ENCODE results near the gene TULP1.

Gene TULP1

DNA sequence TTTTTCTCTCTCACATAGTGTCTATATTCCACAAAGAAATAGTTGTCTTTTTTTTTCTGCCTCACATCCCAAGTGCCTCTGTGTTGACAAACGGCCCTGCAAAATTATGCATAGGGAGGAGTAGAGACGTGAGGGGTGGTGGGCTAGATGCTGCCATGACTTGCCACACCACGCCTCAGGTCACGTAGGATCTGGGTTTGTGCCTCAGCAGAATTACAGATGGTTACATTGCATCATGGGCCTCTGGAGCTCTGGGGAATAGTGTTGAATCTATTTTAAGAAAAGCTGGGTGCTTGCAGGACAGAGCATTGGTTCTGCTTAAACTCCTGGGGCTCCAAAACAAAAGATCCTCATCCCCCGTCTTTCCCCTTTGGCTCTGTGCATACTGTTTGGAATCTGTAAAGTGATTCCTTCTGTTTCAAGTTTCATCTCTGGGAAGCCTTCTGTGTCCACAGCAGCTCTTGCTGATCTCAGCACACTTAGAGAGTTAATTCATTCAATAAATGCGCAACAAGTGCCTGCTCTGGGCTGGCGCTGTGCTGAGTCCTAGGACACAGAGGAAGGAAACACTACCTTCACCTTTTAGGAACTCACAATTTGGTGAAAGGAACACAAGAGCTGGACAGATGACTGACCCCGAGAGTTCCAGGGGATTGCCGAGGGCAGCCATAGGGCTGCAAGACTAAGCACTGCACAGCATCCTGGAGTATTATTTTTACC lies 58.1 kb downstream of the TULP1 start:
- DNase-seq, result no peak

DNA sequence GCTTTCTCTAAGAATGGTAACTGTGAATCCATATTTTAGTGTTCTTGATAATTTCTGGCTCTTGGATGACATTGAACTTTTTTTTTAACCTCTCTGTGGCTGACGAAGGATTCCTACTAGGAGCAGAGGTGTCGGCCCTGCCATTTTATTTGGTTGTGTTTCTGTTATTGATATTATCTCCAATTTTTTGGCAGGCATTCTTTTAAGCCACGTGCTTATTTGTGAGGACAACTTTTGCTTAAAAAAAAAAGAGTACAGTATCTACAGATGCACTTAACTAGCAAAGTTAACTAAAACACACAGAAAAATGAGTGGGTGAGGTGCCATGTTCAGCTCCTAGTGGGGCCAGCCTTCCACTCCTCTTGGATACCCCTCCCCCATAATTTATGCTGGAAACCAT lies 59.5 kb downstream of the TULP1 start:
- no peak for DNase-seq

DNA sequence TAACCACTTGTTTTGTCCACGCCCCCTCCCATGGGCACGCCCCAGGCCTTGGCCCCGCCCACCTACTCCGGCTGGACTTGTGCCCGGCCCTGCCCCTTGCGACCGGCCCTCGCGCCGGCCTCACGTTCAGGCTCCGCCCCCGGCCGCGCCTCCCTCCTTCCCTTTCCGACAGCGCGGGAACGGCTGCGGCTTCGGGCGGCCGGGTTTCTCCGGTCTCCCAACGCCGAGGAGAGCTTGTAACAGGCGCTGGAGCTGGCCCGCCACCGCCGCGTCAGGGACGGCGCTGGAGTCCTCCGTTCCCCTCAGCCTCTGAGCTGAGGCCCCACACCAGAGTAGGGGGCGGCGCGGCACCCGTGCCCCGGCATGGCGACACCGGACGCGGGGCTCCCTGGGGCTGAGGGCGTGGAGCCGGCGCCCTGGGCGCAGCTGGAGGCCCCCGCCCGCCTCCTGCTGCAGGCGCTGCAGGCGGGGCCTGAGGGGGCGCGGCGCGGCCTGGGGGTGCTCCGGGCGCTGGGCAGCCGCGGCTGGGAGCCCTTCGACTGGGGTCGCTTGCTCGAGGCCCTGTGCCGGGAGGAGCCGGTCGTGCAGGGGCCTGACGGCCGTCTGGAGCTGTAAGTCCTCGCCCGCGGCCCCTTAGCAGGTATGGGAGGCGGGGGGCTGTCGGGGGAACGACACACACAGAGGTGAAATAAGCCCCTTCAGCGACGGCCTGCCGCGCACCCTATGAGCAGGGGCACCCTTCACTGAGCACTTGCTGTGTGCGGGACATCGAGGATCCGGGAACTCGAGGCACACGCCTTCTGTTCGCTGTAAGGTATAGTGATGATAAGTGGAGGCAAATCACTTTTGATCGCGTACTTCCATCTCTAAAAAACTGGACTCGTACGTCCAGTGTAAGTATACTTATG lies 60.3 kb downstream of the TULP1 start, which contains the start of gene FANCE:
Gene FANCE, plus strand, starts transcription at position 156 of the 908 bp plus-strand sequence. Its CDS starts 208 bp downstream, at position 364.
- DNase-seq, result peak; percentile 82 to 98

DNA sequence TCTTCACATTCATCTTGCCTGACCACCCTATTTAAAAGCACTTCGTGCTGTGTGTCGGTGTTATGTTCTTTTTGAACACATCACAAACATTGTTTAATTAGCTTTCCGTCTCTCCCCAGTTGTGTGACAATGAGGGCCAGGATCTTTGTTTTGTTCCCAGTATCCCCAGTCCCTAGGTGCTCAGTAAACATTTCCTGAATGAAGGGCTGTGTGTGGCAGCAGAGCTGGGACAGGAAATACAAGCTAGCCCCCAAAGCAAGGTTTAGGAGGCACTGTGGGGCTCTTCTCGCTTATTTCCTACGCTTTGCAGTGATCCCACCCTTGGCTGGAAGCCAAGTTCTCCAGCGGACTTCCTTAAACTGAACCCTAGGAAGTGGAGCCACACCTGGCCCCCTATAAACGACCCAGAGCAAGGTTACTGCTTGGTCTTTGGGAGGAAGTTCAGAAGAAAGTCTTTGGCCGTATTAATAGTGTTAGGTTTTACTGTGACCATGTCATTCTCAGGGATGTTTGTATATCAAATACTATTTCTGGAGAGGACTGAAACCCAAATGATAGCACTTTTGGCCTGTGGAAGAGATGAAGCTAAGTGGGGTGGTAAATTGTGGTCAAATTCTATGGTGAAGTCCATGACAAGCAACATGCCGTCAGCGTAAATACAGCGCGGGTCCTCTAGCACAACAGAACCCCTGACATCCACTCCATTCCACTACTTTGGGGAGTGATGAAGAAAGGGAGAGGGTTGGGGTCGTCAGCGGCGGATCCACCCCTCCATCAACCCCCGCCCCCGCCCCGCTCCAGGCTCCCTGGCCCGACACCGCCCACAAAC lies 61.1 kb downstream of the TULP1 start:
- DNase-seq, result no peak

DNA sequence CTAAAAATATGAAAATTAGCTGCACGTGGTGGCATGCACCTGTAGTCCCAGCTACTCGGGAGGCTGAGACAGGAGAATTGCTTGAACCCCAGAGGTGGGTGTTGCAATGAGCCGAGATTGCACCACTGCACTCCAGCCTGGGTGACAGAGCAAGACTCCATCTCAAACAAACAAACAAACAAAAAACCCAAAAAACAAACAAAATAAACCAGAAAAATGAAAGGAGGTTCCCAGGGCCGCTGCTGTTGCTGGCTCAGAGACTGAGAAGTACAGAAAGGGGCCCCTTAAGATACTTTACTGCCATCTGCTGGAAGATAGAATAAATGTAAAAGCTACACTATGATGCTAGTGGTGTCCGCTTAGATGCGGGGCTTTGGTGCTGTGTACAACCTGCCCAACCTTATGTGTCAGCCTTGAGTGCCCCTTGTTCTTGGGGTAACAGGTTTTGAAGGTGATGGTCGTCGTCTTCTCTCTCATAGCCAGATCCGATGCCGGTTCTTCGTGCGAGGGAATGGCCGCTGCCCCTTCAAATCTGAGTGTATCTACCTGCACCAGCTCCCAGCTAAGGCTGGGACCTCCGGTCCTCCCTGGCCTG lies 63.3 kb downstream of the TULP1 start:
- peak; percentile 58 to 89 for DNase-seq

DNA sequence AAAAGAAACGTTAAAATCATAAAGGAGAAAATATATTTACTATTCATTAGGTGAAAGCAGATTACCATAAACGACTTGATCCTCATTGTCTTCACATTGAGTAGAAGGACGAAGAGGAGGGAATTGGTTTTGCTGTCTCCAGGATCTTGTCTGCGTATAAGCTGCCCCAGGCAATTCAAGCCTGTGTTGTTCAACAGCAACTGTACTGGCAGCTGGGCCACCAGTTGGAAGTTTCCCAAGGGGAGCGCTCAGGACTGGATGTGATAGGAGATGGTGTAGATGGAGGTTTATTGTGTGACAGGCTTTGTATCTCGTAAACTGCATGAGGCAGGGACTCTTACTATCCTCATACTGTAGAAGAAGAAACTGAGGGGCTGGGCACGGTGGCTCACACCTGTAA lies 64.5 kb downstream of the TULP1 start:
- no peak for DNase-seq

All from NCI-H526 (cell line).